HepG2 (cell line): ENCODE measurements around the gene DQX1. TPM values are rescaled to one million over a fixed set of nuclear protein-coding genes. Genes with fewer than 3 reads are reported as not detected.
A peak's percentile ranks its signal among the peaks of the same experiment; 100 is the strongest.

Experiments
- ATF1 ChIP-seq: IDR thresholded peaks from 2 replicates; pipeline ENCODE4 v1.6.1; 2016; ENCODE audit warnings: mild to moderate bottlenecking, control low read depth
- CC2D1A ChIP-seq: sonication (generic); formaldehyde crosslinking; IDR thresholded peaks from 2 replicates; pipeline ENCODE4 v1.8.1; 2023; ENCODE audit warnings: mild to moderate bottlenecking, missing genetic modification reagents
- CSRNP1 ChIP-seq: sonication (generic); formaldehyde crosslinking; IDR thresholded peaks from 2 replicates; pipeline ENCODE4 v1.8.1; 2023; ENCODE audit warnings: mild to moderate bottlenecking, missing genetic modification reagents
- EP300 ChIP-seq, 3 experiments: sonication (generic) in 1 of 3; formaldehyde crosslinking in 1 of 3; IDR thresholded peaks; 2 replicates each; pipeline versions ENCODE4 v1.5.1 to v1.6.1; 2011 to 2020; ENCODE audit warnings: low read depth in 2 of 3, low read length in 2 of 3, borderline replicate concordance in 1 of 3, improper control_type of control experiment in 1 of 3, mild to moderate bottlenecking in 1 of 3, missing genetic modification reagents in 1 of 3, moderate library complexity in 1 of 3
- FOXM1 ChIP-seq: sonication (generic); formaldehyde crosslinking; IDR thresholded peaks from 2 replicates; pipeline ENCODE4 v1.5.0; 2020; ENCODE audit warnings: missing genetic modification reagents
- GATAD2A ChIP-seq: IDR thresholded peaks from 2 replicates; pipeline ENCODE4 v1.6.1; 2016
- GTF3A ChIP-seq: sonication (generic); formaldehyde crosslinking; conservative IDR thresholded peaks from 2 replicates; pipeline ENCODE4 v1.4.0; 2020; ENCODE audit warnings: mild to moderate bottlenecking, missing genetic modification reagents
- HBP1 ChIP-seq: IDR thresholded peaks from 2 replicates; pipeline ENCODE4 v1.6.1; 2016; ENCODE audit warnings: low read depth, control low read depth
- HNF4G ChIP-seq, 2 experiments: sonication (generic) in 1 of 2; formaldehyde crosslinking in 1 of 2; IDR thresholded peaks; 2 replicates each; pipeline versions ENCODE4 v1.4.0 to v1.6.1; 2011 to 2020; ENCODE audit warnings: borderline replicate concordance in 2 of 2, low read depth in 2 of 2, mild to moderate bottlenecking in 2 of 2, low read length in 1 of 2, missing genetic modification reagents in 1 of 2, moderate library complexity in 1 of 2
- MNT ChIP-seq: fragments of 450-650 bp; IDR thresholded peaks from 2 replicates; pipeline ENCODE4 v1.6.1; 2016
- MTF1 ChIP-seq: sonication (generic); formaldehyde crosslinking; IDR thresholded peaks from 2 replicates; pipeline ENCODE4 v1.5.0; 2020; ENCODE audit warnings: missing genetic modification reagents
- PHB2 ChIP-seq: fragments of 450-650 bp; IDR thresholded peaks from 2 replicates; pipeline ENCODE4 v1.6.1; 2018; ENCODE audit not compliant: partially characterized antibody
- SAFB2 ChIP-seq: sonication (generic); formaldehyde crosslinking; IDR thresholded peaks from 2 replicates; pipeline ENCODE4 v1.5.1; 2020; ENCODE audit warnings: missing genetic modification reagents, low read depth, mild to moderate bottlenecking, borderline replicate concordance
- TAF1 ChIP-seq: sonication (generic); formaldehyde crosslinking; IDR thresholded peaks from 2 replicates; pipeline ENCODE4 v1.4.0; 2020; ENCODE audit warnings: missing genetic modification reagents
- TCF7 ChIP-seq: sonication (generic); IDR thresholded peaks from 2 replicates; pipeline ENCODE4 v1.6.1; 2016; ENCODE audit warnings: antibody characterized with exemption, low read depth
- TSC22D2 ChIP-seq: sonication (generic); formaldehyde crosslinking; IDR thresholded peaks from 2 replicates; pipeline ENCODE4 v1.5.1; 2020; ENCODE audit warnings: missing genetic modification reagents, mild to moderate bottlenecking, borderline replicate concordance
- ZC3H13 ChIP-seq: sonication (generic); formaldehyde crosslinking; IDR thresholded peaks from 2 replicates; pipeline ENCODE4 v1.8.1; 2023; ENCODE audit warnings: mild to moderate bottlenecking, missing genetic modification reagents, moderate library complexity
- ZNF205 ChIP-seq: IDR thresholded peaks from 2 replicates; pipeline ENCODE4 v1.6.1; 2018; ENCODE audit warnings: missing biosample characterization, missing genetic modification reagents
- ZNF557 ChIP-seq: sonication (generic); formaldehyde crosslinking; IDR thresholded peaks from 2 replicates; pipeline ENCODE4 v1.4.0; 2020; ENCODE audit warnings: missing genetic modification reagents
- ZNF569 ChIP-seq: sonication (generic); formaldehyde crosslinking; IDR thresholded peaks from 2 replicates; pipeline ENCODE4 v1.5.0; 2020; ENCODE audit warnings: mild to moderate bottlenecking, missing genetic modification reagents, moderate library complexity, borderline replicate concordance
- ZNF619 ChIP-seq: sonication (generic); formaldehyde crosslinking; IDR thresholded peaks from 2 replicates; pipeline ENCODE4 v1.4.0; 2020; ENCODE audit warnings: mild to moderate bottlenecking, missing genetic modification reagents
- ZNF747 ChIP-seq: sonication (generic); formaldehyde crosslinking; IDR thresholded peaks from 2 replicates; pipeline ENCODE4 v1.8.1; 2023; ENCODE audit warnings: missing genetic modification reagents, mild to moderate bottlenecking, borderline replicate concordance
- ZSCAN5A ChIP-seq: sonication (generic); formaldehyde crosslinking; IDR thresholded peaks from 2 replicates; pipeline ENCODE4 v1.8.0; 2022; ENCODE audit warnings: mild to moderate bottlenecking, missing genetic modification reagents, borderline replicate concordance
- polyA plus RNA-seq, 8 experiments: library from polyadenylated mRNA; depleted of rRNA in 3 of 8; stranded (reverse) in 7 of 8; unstranded in 1 of 8; fragments of >200 nt; fragmentation: Illumina TruSeq in 4 of 8; extraction: Trizol in 4 of 8; gene quantifications; 2 replicates each; pipeline versions ENCODE4 v1.2.1 to v1.2.3, GENCODE V29; 2011 to 2016; ENCODE audit warnings: low read depth in 4 of 8, missing spikeins in 1 of 8, mixed read lengths in 1 of 8; ENCODE audit not compliant: insufficient read depth in 1 of 8
- total RNA-seq, 5 experiments: library from RNA; depleted of rRNA; stranded (reverse); fragments of >200 nt; fragmentation: Illumina TruSeq; extraction: Trizol; gene quantifications; 2 replicates each; pipeline ENCODE4 v1.2.3, GENCODE V29; 2016; ENCODE audit warnings: low read depth in 1 of 5

Gene DQX1
- total and polyA plus RNA-seq, 2 of the 13 experiments (the other 11 are each of a cell fraction or from before 2014, with no cell fraction given) = 27.6 to 89.8 TPM

- TF ChIP-seq MNT (peak; percentile 80), ZNF569 (CRISPR knock-in tag) (peak; percentile 86; the same call in 1 of the 2 replicates), ZC3H13 (CRISPR knock-in tag) (peak; percentile 100), ZNF205 (peak; percentile 71; the same call in 1 of the 2 replicates), TCF7 (no peak), MTF1 (CRISPR knock-in tag) (no peak), ZNF747 (CRISPR knock-in tag) (peak; percentile 94; the same call in 1 of the 2 replicates), GTF3A (CRISPR knock-in tag) (peak; percentile 89), TSC22D2 (peak; percentile 76; the same call in 1 of the 2 replicates), CSRNP1 (CRISPR knock-in tag) (peak; percentile 80), FOXM1 (CRISPR knock-in tag) (no peak), HNF4G (IDR thresholded peaks at IDR 0.05; ENCODE audit: borderline replicate concordance, low read depth, low read length) (0 out of 2 replicates have a peak, but pooled peaks have one; percentile 15), HNF4G (CRISPR knock-in tag; IDR thresholded peaks at IDR 0.05; ENCODE audit: borderline replicate concordance, low read depth) (peak; percentile 61), TAF1 (peak; percentile 91), SAFB2 (CRISPR knock-in tag) (peak; percentile 95; the same call in 1 of the 2 replicates), ATF1 (no peak), ZNF557 (CRISPR knock-in tag) (peak; percentile 53; the same call in 1 of the 2 replicates), HBP1 (0 out of 2 replicates have a peak, but pooled peaks have one; percentile 44), EP300 (IDR thresholded peaks at IDR 0.05; ENCODE audit: low read depth in 2 of 2, low read length in 2 of 2) (peak in 1 of 2 experiments; percentile 47; a peak in 1 of 4 replicates), EP300 (CRISPR knock-in tag; IDR thresholded peaks at IDR 0.05; ENCODE audit: borderline replicate concordance) (no peak), CC2D1A (CRISPR knock-in tag) (0 out of 2 replicates have a peak, but pooled peaks have one; percentile 70), GATAD2A (CRISPR knock-in tag) (no peak; the same call in 1 of the 2 replicates), PHB2 (no peak), ZNF619 (no peak), ZSCAN5A (CRISPR knock-in tag) (no peak; the same call in 1 of the 2 replicates)
These were observed 18.7 kb downstream of the DQX1 start, which contains the start of gene PCGF1 (continued) for GRCh38 chr2:74507145-74507925.
